ENCODE data around the gene ANKRD33B.

The ANKRD33B gene

GRCh38 chr5:10653043-10653442 is 89.2 kb downstream of the ANKRD33B start:
- H3K9me3 ChIP-seq (ENCODE audit: control insufficient read depth, low read length), result no peaks in the 10 kb centered on the region
- no peak overlapping the region for H3K27ac ChIP-seq (ENCODE audit: insufficient read depth, low read length, poor library complexity, severe bottlenecking)
- no peaks in the 10 kb centered on the region for H3K36me3 ChIP-seq (ENCODE audit: control insufficient read depth, insufficient read depth, low read length)
- H3K27me3 ChIP-seq (replicated peaks; ENCODE audit: control insufficient read depth, insufficient read depth, low read length, poor library complexity, severe bottlenecking), result no peaks in the 10 kb centered on the region
- H3K4me3 ChIP-seq (ENCODE audit: insufficient read depth, low read depth, low read length, poor library complexity, severe bottlenecking), result no peak overlapping the region
- H3K4me1 ChIP-seq (ENCODE audit: control insufficient read depth, insufficient read depth, low read length, poor library complexity, severe bottlenecking), result no peaks in the 10 kb centered on the region
- no peak for DNase-seq

DNA sequence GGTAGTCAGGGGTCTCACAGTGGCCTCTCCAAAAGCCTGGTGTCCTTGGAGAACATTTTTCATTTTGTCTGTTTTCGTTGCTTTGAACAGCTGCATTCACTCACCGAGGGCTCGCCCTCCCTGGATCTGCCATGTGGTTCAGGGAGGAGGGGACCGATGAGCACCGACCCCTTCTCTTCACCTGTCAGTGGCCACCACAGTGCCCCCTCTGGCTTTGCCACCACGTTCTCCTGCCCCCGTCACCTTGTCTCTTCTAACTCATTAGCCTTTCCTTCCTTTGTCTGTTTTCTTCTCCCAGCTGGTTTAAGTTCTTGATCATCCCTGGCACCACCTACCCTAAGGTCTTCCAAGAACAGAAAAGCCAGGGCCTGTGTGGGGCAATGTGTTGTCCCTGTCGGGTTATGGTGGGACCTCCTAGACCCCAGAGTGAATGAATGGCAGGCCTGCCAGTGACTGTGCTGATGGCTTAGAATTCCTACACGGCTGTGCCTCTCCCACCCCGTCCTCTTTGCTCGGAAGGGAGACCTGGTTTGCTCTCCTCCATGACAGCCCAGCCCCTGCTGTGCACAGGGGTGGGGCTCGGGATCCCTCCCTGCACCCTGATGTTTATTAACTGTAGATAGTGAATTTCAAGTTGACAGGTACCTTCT is 90.0 kb downstream of the ANKRD33B start:
- no peak for DNase-seq
- Histone ChIP-seq H3K4me3 (ENCODE audit: insufficient read depth, low read depth, low read length, poor library complexity, severe bottlenecking) (no peak overlapping the region), H3K36me3 (ENCODE audit: control insufficient read depth, insufficient read depth, low read length) (no peaks in the 10 kb centered on the region), H3K27me3 (replicated peaks; ENCODE audit: control insufficient read depth, insufficient read depth, low read length, poor library complexity, severe bottlenecking) (no peaks in the 10 kb centered on the region), H3K9me3 (ENCODE audit: control insufficient read depth, low read length) (no peaks in the 10 kb centered on the region), H3K4me1 (ENCODE audit: control insufficient read depth, insufficient read depth, low read length, poor library complexity, severe bottlenecking) (no peaks in the 10 kb centered on the region), H3K27ac (ENCODE audit: insufficient read depth, low read length, poor library complexity, severe bottlenecking) (no peak overlapping the region)

DNA sequence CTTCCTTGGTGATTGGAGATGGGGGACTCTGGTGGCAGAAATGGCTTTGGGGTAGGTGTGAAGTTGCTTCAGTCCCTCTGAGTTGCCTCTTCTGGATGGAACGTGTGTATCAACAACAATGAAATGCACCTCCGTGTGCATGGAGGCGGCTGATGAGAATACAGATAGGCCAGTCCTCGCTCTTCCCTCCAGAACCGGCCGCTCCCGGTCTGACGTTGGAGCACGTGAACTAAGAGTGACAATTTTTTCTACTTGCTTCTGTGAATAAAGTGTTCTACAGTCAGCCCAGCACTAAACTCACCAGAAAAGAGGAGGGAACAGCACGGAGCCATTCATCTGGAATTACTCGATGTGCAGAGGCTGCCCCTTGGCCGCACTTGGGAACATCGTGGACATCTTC is 90.7 kb downstream of the ANKRD33B start:
- no peaks in the 10 kb centered on the region for H3K27me3 ChIP-seq (replicated peaks; ENCODE audit: control insufficient read depth, insufficient read depth, low read length, poor library complexity, severe bottlenecking)
- no peak overlapping the region for H3K27ac ChIP-seq (ENCODE audit: insufficient read depth, low read length, poor library complexity, severe bottlenecking)
- H3K9me3 ChIP-seq (ENCODE audit: control insufficient read depth, low read length), result no peaks in the 10 kb centered on the region
- H3K4me1 ChIP-seq (ENCODE audit: control insufficient read depth, insufficient read depth, low read length, poor library complexity, severe bottlenecking), result no peaks in the 10 kb centered on the region
- no peak overlapping the region for H3K4me3 ChIP-seq (ENCODE audit: insufficient read depth, low read depth, low read length, poor library complexity, severe bottlenecking)
- no peak for DNase-seq
- no peaks in the 10 kb centered on the region for H3K36me3 ChIP-seq (ENCODE audit: control insufficient read depth, insufficient read depth, low read length)

GRCh38 chr5:10655161-10655971 is 91.5 kb downstream of the ANKRD33B start:
- H3K4me1 ChIP-seq (ENCODE audit: control insufficient read depth, insufficient read depth, low read length, poor library complexity, severe bottlenecking), result no peaks in the 10 kb centered on the region
- H3K4me3 ChIP-seq (ENCODE audit: insufficient read depth, low read depth, low read length, poor library complexity, severe bottlenecking), result no peak overlapping the region
- H3K27me3 ChIP-seq (replicated peaks; ENCODE audit: control insufficient read depth, insufficient read depth, low read length, poor library complexity, severe bottlenecking), result no peaks in the 10 kb centered on the region
- no peaks in the 10 kb centered on the region for H3K36me3 ChIP-seq (ENCODE audit: control insufficient read depth, insufficient read depth, low read length)
- DNase-seq, result no peak
- H3K27ac ChIP-seq (ENCODE audit: insufficient read depth, low read length, poor library complexity, severe bottlenecking), result no peak overlapping the region
- H3K9me3 ChIP-seq (ENCODE audit: control insufficient read depth, low read length), result no peaks in the 10 kb centered on the region

DNA sequence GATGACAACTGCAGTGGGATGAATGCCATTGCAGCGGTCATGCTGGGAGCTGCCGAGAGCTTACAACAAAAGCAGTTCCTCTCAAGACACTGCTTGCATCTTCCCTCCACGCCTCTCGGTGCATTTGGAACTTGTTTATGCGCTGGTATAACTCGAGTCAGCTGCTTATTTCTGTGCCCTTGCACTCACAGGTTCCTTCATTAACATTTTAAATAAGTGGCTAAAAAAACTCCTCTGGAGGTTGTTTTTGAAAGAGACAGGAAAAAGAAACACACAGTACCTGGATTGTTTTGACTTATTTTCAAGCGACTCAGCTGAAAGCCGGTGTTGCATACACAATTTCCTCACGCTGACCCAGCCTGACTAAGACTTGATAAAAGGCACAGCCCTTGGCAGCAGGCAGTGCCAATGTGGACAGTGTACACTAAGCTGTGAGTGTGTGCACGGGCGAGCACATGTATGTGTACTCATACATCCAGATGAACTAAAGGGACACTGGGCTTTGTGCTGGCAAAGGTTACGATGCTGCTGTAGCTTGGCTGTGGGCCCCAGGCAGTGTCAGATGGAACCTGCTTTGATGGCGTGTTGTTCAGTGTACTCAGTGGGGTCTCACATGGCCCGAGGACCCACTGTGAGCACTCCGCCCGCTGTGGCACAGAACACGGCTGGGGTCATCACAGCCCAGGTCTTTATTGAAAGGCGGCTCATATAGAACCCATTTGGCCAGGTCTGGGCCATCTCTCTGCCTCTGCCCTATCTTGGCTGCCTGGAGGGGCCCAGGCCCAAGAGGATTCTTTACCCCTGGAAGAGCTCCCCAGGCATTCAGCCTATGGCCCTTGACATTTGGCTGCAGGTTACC is 92.3 kb downstream of the ANKRD33B start:
- no peak overlapping the region for H3K4me3 ChIP-seq (ENCODE audit: insufficient read depth, low read depth, low read length, poor library complexity, severe bottlenecking)
- H3K27ac ChIP-seq (ENCODE audit: insufficient read depth, low read length, poor library complexity, severe bottlenecking), result no peak overlapping the region
- DNase-seq, result no peak
- no peaks in the 10 kb centered on the region for H3K9me3 ChIP-seq (ENCODE audit: control insufficient read depth, low read length)
- no peaks in the 10 kb centered on the region for H3K36me3 ChIP-seq (ENCODE audit: control insufficient read depth, insufficient read depth, low read length)
- no peaks in the 10 kb centered on the region for H3K27me3 ChIP-seq (replicated peaks; ENCODE audit: control insufficient read depth, insufficient read depth, low read length, poor library complexity, severe bottlenecking)
- no peaks in the 10 kb centered on the region for H3K4me1 ChIP-seq (ENCODE audit: control insufficient read depth, insufficient read depth, low read length, poor library complexity, severe bottlenecking)

GRCh38 chr5:10658265-10658664 is 94.4 kb downstream of the ANKRD33B start:
- Histone ChIP-seq H3K27me3 (replicated peaks; ENCODE audit: control insufficient read depth, insufficient read depth, low read length, poor library complexity, severe bottlenecking) (no peaks in the 10 kb centered on the region), H3K4me1 (ENCODE audit: control insufficient read depth, insufficient read depth, low read length, poor library complexity, severe bottlenecking) (no peaks in the 10 kb centered on the region), H3K27ac (ENCODE audit: insufficient read depth, low read length, poor library complexity, severe bottlenecking) (no peak overlapping the region), H3K9me3 (ENCODE audit: control insufficient read depth, low read length) (no peaks in the 10 kb centered on the region), H3K36me3 (ENCODE audit: control insufficient read depth, insufficient read depth, low read length) (no peaks in the 10 kb centered on the region), H3K4me3 (ENCODE audit: insufficient read depth, low read depth, low read length, poor library complexity, severe bottlenecking) (no peak overlapping the region)
- no peak for DNase-seq

- Histone ChIP-seq H3K27ac (ENCODE audit: insufficient read depth, low read length, poor library complexity, severe bottlenecking) (no peak overlapping the region), H3K9me3 (ENCODE audit: control insufficient read depth, low read length) (no peaks in the 10 kb centered on the region), H3K36me3 (ENCODE audit: control insufficient read depth, insufficient read depth, low read length) (no peaks in the 10 kb centered on the region), H3K4me1 (ENCODE audit: control insufficient read depth, insufficient read depth, low read length, poor library complexity, severe bottlenecking) (no peaks in the 10 kb centered on the region), H3K4me3 (ENCODE audit: insufficient read depth, low read depth, low read length, poor library complexity, severe bottlenecking) (no peak overlapping the region), H3K27me3 (replicated peaks; ENCODE audit: control insufficient read depth, insufficient read depth, low read length, poor library complexity, severe bottlenecking) (no peaks in the 10 kb centered on the region)
- no peak for DNase-seq
These were observed 96.3 kb downstream of the ANKRD33B start for GRCh38 chr5:10660135-10660534.

DNA sequence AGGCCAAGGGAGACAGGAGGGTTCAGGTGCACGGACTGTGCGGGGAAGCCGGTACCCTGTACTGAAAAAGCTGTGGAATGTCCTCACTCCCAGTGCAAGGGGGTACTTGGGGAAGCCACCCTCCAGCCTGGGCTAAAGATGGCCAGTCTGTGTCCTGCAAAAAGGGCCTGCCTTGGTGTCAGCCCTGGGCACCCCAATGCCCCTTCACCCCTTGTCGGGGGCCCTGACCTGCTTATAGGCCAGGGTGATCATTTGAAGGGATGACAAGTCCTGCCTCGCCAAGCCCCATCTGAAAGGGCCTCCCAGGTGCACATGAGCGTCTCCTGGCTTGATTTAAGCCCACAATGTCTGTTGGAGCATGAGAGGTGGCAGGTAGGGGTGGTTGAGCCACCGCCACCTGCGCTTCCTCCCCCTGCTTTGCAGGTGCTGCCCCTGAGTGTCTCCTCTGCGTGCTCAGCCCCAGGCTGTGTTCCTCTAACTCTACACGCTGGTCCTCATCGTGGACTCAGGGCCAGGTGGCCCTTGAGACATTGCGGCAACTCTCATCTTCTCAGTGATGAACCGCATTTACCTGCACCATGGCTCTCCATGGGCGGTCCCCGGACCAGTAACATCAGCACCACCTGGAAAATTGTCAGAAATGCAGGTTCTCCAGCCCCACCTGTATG is 97.0 kb downstream of the ANKRD33B start:
- no peaks in the 10 kb centered on the region for H3K9me3 ChIP-seq (ENCODE audit: control insufficient read depth, low read length)
- no peaks in the 10 kb centered on the region for H3K36me3 ChIP-seq (ENCODE audit: control insufficient read depth, insufficient read depth, low read length)
- H3K4me1 ChIP-seq (ENCODE audit: control insufficient read depth, insufficient read depth, low read length, poor library complexity, severe bottlenecking), result no peaks in the 10 kb centered on the region
- H3K27ac ChIP-seq (ENCODE audit: insufficient read depth, low read length, poor library complexity, severe bottlenecking), result no peak overlapping the region
- H3K4me3 ChIP-seq (ENCODE audit: insufficient read depth, low read depth, low read length, poor library complexity, severe bottlenecking), result no peak overlapping the region
- H3K27me3 ChIP-seq (replicated peaks; ENCODE audit: control insufficient read depth, insufficient read depth, low read length, poor library complexity, severe bottlenecking), result no peaks in the 10 kb centered on the region
- DNase-seq, result no peak

DNA sequence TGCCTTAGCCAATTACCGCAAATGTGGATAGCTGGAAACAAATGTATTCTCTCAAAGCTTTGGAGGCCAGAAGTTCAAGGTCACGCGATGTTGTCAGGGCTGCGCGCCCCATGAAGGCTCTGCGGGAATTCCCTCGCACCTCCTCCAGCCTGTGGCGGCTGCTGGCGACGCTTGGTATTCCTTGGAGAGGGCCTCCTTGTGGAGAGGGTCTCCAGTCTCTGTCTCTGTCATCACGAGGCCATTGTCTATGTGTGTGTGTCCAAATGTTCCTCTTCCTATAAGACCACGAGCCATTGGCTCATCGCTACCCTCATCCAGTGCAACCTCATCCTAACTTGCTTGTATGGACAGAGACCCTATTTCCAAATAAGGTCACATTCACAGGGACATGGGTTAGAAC is 97.5 kb downstream of the ANKRD33B start:
- Histone ChIP-seq H3K27me3 (replicated peaks; ENCODE audit: control insufficient read depth, insufficient read depth, low read length, poor library complexity, severe bottlenecking) (no peaks in the 10 kb centered on the region), H3K4me1 (ENCODE audit: control insufficient read depth, insufficient read depth, low read length, poor library complexity, severe bottlenecking) (no peaks in the 10 kb centered on the region), H3K27ac (ENCODE audit: insufficient read depth, low read length, poor library complexity, severe bottlenecking) (no peak overlapping the region), H3K9me3 (ENCODE audit: control insufficient read depth, low read length) (no peaks in the 10 kb centered on the region), H3K4me3 (ENCODE audit: insufficient read depth, low read depth, low read length, poor library complexity, severe bottlenecking) (no peak overlapping the region), H3K36me3 (ENCODE audit: control insufficient read depth, insufficient read depth, low read length) (no peaks in the 10 kb centered on the region)
- DNase-seq, result no peak
